DMS79 treated with DMSO at 0.1 percent for 48 hours (cell line): ENCODE measurements around the gene SEMA3D.

Source experiments
- DNase-seq: peaks from one replicate; lab custom pipeline; 2025; lab: John Stamatoyannopoulos, UW

The SEMA3D gene

DNA sequence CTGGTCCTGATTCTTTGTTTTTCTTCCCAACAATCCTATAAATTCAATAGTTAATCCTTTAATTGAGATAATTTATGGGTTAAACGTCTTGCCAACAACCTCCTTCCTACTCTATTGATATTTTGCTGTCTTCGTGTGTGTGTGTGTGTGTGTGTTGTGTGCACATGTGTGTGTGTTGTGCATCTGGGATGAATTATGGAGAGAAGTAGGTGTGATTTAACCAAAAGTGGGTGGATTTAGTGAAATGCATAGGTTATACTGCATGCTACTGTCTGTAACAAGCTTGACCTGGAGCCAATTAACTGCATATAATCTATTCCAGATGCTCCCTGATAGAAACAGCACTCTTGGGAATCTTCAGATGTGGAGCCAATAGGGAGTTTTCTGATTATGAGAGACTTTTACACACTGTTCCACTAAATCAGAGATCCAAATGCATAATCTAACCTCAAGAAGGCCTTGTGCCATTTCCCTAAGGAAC lies 61.2 kb downstream of the SEMA3D start:
- no peak for DNase-seq

- DNase-seq: no peak
Measured at GRCh38 chr7:85125176-85125575, 61.7 kb downstream of the SEMA3D start.

- DNase-seq: no peak
Measured at GRCh38 chr7:85119934-85120333, 66.9 kb downstream of the SEMA3D start.

DNA sequence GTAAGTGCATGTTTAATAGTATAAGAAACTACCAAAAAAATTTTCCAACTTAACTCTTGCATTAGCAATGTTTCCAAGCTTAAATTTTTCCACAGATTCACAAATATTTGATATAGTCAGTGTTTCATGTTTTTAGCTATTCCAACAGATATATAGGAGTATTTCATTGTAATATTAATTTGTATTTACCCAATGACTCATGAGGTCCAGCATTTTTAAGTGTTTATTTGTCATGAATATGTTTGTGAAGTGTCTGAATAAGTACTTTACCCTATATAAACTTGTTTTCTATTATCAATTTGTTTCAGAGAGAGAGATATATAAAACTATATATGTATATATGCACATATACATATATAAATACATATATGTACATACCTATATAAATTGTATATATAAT lies 71.0 kb downstream of the SEMA3D start:
- no peak for DNase-seq

DNA sequence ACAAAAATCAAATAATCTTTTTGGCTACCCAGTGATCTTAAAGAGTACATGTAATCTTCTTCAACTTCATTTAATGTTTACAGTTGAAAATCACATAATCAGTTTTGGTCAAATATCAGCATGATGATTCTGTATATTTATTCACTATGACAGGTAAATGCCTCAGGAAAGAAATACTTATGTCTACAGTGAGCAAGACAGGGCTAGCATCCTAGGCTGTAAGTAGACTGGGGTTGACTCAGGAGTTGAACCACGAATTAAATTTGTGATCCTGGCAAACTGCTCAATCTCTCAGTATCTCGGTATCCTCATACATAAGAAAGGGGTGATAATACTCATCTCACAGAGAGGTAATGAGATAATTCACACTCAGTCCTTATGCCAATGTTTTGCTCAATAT lies 71.8 kb downstream of the SEMA3D start:
- no peak for DNase-seq

DNA sequence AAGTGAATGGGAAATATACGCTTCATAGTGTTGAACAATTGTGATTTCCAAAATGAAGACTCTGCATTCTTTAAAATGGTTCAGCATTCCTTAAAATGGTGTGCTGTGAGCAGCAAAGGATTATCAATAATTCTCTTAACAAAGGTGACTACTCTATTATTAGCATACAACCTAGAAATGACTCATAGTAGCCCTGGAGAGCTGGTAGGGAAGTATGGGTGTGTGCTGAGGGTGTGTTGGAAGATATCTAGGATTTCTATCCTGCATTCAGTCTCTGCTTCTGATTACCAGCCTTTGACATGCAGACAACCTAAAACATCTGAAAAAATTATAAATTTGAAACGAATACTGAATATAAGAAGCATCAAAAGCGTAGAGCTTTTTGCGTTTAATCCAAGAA lies 72.5 kb downstream of the SEMA3D start:
- no peak for DNase-seq

GRCh38 chr7:85111761-85112160 lies 75.1 kb downstream of the SEMA3D start:
- no peak for DNase-seq

DNA sequence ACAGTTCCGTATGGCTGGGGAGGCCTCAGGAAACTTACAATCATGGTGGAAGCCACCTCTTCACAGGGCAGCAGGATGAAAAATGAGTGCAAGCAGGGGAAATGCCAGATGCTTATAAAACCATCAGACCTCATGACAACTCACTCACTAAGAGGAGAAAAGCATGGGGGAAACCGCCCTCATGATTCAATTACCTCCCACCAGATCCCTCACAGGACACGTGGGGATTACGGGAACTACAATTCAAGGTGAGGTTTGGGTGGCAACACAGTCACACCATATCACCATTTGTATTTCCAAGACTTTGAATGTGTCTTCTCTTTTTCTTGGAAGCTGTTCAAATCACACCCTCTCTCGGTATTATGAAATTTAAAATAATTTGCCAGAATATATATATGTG lies 80.1 kb downstream of the SEMA3D start:
- no peak for DNase-seq

DNA sequence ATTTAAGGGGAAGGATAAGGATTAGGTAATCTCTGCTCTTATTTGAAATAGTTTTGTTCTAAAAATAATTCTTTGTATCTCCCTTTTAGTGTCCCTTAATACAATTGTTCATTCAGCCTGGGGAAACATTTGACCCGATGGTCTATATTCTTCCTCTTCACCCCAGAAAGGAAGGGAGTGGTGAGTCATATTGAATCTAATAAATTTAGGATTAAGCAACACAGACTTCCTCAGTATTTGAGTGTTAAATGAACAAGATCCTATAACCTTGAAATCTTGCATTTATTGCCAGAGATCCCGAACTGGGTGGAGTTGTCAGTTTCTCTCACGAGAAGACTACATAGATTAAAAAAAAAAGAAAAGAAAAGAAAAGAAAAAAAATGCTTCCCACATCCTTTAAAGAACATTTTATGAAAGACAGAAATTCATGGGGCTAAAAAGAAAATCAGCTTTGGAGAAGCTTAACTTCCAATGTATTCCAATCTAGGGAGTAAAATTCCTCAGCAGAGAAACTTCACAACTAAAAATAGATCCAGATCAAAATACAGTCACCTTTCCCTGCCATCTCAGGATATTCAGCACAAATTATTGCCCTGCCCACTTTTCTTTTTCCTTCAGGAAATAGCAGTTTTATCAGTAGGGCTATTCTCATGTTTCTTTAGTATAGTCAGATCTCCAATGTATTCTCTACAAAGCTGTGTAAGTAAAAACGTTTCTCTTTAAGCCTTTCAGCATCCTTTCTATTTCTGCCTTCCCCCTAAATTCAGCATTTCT lies 82.2 kb downstream of the SEMA3D start:
- no peak for DNase-seq

DNA sequence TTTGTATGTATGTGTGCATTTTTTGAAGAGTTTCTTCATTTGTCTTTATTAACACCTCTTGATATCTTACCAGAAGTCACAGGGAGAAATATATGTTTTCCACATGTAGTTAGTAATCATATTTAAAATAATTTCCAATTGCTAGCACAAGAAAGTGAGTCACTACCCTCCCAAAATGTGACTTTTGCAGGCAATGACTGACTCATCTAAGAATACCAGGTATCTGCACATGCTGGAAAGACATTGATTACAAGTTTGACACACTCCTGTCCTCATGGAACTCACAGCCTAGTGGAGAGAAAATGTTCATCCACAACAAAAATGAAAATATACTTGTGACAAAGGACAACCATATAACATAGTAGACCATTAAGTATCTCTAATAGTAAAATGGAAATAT lies 82.9 kb downstream of the SEMA3D start:
- DNase-seq: no peak

DNA sequence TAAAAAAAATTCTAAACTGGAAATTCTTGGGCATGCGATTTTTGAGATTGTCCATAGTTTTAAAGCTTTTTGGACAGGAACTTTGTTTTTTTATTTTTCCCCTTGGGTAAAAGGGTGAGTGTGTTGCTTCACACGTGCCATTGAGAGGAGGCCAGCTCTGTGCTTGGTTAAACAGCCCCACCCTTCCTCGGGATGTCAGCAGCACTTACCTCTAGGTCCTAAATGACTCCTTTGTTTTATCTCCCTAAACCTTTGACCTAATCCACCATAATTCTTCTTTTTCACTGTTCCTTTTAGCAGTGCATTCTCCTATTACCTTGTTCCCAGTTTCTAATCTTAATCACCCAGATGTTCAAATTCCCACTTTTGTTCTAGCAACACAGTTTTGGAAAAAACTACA lies 83.5 kb downstream of the SEMA3D start:
- no peak for DNase-seq

- DNase-seq: no peak
Measured at GRCh38 chr7:85102813-85103350, 84.0 kb downstream of the SEMA3D start.

- no peak for DNase-seq
Measured at GRCh38 chr7:85101347-85101746, 85.5 kb downstream of the SEMA3D start.

DNA sequence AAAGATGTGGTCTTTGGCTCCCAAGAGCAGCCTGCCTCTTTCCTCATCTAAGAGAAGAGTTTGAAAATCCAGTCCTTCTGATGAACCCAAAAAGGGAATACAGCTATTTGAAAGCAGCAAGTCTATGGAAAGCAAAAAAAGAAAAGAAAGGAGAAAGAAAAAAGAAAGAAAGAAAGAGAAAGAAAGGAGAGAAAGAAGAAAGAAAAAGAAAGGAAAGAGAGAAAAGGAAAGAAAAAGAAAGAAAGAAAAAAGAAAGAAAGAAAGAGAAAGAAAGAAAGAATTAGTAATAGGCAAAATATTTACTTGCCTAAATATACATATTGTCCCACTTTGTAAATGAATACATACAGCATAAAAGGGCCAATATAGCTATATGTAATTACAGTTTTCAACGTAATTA lies 89.0 kb downstream of the SEMA3D start:
- no peak for DNase-seq

DNA sequence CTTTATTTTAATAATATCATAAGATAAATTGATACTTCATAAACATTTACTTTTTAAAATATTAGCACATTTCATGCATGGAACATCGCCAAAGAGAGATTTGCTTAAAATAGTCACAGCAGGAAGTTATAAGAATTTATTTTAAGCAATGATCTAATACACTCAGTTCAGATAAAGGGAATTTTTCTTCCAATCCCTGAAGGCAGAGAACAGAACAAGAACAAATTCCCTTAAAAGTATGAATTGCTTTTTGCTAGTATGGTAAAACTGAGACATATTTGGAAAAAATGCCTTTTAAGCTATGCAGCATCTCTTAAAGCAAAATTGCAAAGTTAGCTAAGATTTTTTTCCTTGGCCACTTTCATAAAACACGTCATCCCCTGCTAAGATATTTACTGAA lies 91.0 kb downstream of the SEMA3D start:
- DNase-seq: no peak

DNA sequence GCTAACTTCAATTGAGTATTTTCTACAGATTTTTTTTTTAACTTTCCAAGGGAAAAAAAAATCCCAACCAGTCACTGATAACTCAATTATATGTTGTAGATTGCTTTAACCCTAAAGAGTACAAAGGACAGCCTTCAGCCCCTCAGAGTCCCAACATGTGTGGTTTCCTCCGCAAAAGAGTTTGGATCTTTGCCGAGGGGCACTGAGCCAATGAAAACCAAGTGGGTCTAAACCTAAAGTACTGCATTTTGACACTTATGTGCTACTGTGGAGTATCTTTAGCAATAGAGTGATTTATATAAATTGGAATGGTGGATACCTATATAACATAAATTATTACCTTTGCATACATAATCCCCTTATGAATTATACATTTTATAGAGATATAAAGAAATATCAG lies 91.5 kb downstream of the SEMA3D start:
- no peak for DNase-seq

DNA sequence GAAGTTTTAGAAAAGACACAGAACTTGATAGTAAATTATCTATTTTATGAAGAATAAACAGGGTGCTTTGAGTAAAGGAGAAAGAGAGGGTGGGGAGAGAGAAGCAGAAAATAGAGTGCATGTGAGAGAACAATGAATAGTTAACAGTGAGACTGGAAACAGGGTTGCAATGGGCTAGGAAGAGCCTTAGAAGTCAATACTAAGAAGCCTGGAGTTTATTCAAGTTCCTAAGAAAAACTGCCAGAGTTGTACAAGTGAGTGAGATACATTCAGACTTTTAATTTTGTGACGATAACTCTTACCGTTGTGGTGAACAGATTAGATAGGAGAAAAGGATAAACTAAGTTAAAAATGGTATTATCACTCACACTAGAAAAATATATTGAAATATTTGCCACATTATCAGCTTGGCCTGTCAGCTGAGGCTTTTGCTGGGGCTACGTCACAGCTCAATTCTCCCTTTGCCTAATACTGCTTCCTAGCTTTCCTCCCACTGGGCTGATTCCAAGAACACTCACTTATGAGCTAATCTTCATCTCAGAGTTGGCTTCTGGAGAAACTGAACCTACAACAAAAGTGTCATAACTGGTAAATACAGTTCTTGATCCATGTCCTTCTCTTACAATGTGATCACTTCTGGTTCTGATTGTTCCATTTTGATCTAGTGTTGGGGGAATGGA lies 92.7 kb downstream of the SEMA3D start:
- no peak for DNase-seq

GRCh38 chr7:85091565-85091928 lies 95.3 kb downstream of the SEMA3D start:
- DNase-seq: no peak

DNA sequence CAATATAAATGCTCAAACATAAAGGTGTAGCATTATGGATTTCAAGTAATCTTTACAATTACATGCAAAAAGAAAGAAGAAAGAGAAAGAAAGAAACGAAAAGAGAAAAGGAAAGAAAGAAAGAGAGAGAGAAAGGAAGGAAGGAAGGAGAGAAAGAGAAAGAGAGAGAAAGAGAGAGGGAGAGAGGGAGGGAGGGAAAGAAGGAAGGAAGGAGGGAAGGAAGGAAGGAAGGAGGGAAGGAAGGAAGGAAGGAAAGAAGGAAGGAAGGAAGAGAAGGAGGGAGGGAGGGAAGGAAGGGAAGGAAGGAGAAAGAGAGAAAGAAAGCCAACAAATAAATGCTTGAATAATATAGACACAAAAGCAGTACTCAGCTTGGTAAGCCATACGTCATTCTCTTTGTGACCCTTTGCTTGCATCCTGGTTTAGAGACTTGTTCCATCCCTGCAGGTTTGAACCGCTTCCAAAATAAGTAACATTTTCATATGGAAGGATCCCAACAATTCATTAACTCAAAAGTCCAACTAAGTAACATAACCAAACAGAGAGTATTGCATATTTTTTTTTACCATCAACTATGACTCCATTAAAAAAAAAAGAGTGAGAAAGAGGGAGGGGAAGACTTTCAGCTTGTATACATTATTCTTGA lies 95.8 kb downstream of the SEMA3D start:
- DNase-seq: no peak

DNA sequence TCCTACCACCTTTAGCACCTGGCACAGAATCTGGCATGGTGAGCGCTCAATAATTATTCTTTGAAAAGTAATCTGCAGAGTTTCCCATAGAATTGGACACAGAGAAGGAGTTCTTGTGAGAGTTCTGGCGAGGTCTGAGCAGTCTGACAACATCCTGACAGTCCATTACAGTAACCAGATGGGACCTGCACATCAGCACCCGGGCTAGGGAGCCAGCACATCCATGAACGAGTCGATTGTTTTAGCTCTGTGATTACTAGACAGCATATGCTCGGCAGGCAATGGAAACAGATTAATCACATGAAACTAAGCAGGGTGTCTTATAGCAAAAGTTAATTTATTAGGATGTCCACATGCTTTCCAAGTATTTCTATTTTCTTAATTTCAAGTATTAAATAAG lies 96.7 kb downstream of the SEMA3D start:
- no peak for DNase-seq

DNA sequence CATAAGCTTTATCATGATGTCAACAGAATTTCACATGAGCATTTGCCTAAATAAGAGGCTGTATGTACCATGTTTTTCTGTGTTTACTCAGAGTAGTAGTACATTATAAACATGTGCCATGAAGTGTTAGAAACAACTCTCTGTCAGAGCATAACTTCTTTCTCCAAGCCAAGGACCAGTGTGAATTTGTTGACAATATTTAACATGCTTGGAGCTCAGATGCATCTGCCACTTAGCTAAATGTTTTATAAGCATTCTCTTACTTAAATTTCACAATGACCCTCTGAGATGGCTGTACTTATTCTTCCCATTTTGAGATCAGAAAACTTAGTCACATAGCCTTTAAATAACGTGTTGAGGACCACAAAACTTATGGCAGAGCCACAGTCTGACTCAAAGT lies 105.0 kb downstream of the SEMA3D start:
- no peak for DNase-seq

- DNase-seq: no peak
Measured at GRCh38 chr7:85081392-85081791, 105.5 kb downstream of the SEMA3D start.

- DNase-seq: no peak
Measured at GRCh38 chr7:85079434-85079833, 107.4 kb downstream of the SEMA3D start.
